Mononuclear cell (primary cell): Measurements from ENCODE around the gene C11orf68. TPM values are rescaled to one million over a fixed set of nuclear protein-coding genes. Genes with fewer than 3 reads are reported as not detected.

Experiments
- H3K27me3 ChIP-seq: 2 replicates; pipeline ENCODE4 v1.6.0; 2011; ENCODE audit warnings: low read length, control low read depth; ENCODE audit not compliant: insufficient read depth
- H3K4me1 ChIP-seq: 2 replicates; pipeline ENCODE4 v1.5.1; 2011; ENCODE audit warnings: mild to moderate bottlenecking, low read length, control low read depth; ENCODE audit not compliant: insufficient read depth
- H3K4me3 ChIP-seq: 2 replicates; pipeline ENCODE4 v1.5.1; 2011; ENCODE audit warnings: mild to moderate bottlenecking, low read length, moderate library complexity
- H3K9me3 ChIP-seq: 2 replicates; pipeline ENCODE4 v1.5.1; 2011; ENCODE audit warnings: low read depth, mild to moderate bottlenecking, control low read depth, low read length
- total RNA-seq: library from RNA; depleted of rRNA; stranded (reverse); fragments of >200 nt; gene quantifications from one replicate; pipeline ENCODE4 v1.2.3, GENCODE V29; 2012

Gene C11orf68
- total RNA-seq, 1 donor, result 7.6 TPM

GRCh38 chr11:65911682-65912568, 6.9 kb downstream of the C11orf68 start:
- Histone ChIP-seq H3K27me3 (no peaks in the 10 kb centered on the region), H3K4me1 (peaks cover 33% of the 10 kb centered on the region), H3K9me3 (no peaks in the 10 kb centered on the region), H3K4me3 (no peak overlapping the region)

- Histone ChIP-seq H3K4me1 (peaks cover 6% of the 10 kb centered on the region), H3K27me3 (no peaks in the 10 kb centered on the region), H3K9me3 (no peaks in the 10 kb centered on the region), H3K4me3 (no peak overlapping the region)
These were observed 11.0 kb downstream of the C11orf68 start for GRCh38 chr11:65907878-65908277.

- Histone ChIP-seq H3K27me3 (no peaks in the 10 kb centered on the region), H3K9me3 (no peaks in the 10 kb centered on the region)
These were observed 12.3 kb downstream of the C11orf68 start for GRCh38 chr11:65906602-65907001.

GRCh38 chr11:65903715-65904114, 15.1 kb downstream of the C11orf68 start:
- Histone ChIP-seq H3K9me3 (no peaks in the 10 kb centered on the region), H3K27me3 (peaks cover 6% of the 10 kb centered on the region), H3K4me1 (peaks cover 25% of the 10 kb centered on the region), H3K4me3 (no peak overlapping the region)

More at GRCh38 chr11:65906602-65907001, 12.3 kb downstream of the C11orf68 start:
- no peak overlapping the region for H3K4me3 ChIP-seq
- H3K4me1 ChIP-seq, result peaks cover 2% of the 10 kb centered on the region

GRCh38 chr11:65903068-65903481, 15.8 kb downstream of the C11orf68 start:
- Histone ChIP-seq H3K4me3 (no peak overlapping the region), H3K9me3 (no peaks in the 10 kb centered on the region), H3K4me1 (peaks cover 31% of the 10 kb centered on the region), H3K27me3 (peaks cover 6% of the 10 kb centered on the region)

- Histone ChIP-seq H3K27me3 (peaks cover 6% of the 10 kb centered on the region), H3K9me3 (no peaks in the 10 kb centered on the region), H3K4me3 (no peak overlapping the region), H3K4me1 (peaks cover 31% of the 10 kb centered on the region)
These were observed 18.0 kb downstream of the C11orf68 start for GRCh38 chr11:65900899-65901180.

- peaks cover 6% of the 10 kb centered on the region for H3K27me3 ChIP-seq
- peaks cover 31% of the 10 kb centered on the region for H3K4me1 ChIP-seq
- H3K9me3 ChIP-seq, result no peaks in the 10 kb centered on the region
- H3K4me3 ChIP-seq, result peak within 1 kb of the TSS; percentile 36
These were observed 18.6 kb downstream of the C11orf68 start, which contains the start of gene FOSL1 for GRCh38 chr11:65900125-65900898. TSS of gene FOSL1 (minus strand) at chr11:65900388. CDS start at chr11:65900339, 49 bp downstream.

GRCh38 chr11:65899356-65900124, 19.3 kb downstream of the C11orf68 start:
- H3K9me3 ChIP-seq, result no peaks in the 10 kb centered on the region
- H3K4me3 ChIP-seq, result peak overlapping the region; percentile 36

GRCh38 chr11:65898656-65899355, 20.1 kb downstream of the C11orf68 start:
- peaks cover 41% of the 10 kb centered on the region for H3K4me1 ChIP-seq
- no peaks in the 10 kb centered on the region for H3K9me3 ChIP-seq
- peak overlapping the region; percentile 36 for H3K4me3 ChIP-seq
- peaks cover 6% of the 10 kb centered on the region for H3K27me3 ChIP-seq

More at GRCh38 chr11:65899356-65900124, 19.3 kb downstream of the C11orf68 start:
- peaks cover 6% of the 10 kb centered on the region for H3K27me3 ChIP-seq
- peaks cover 34% of the 10 kb centered on the region for H3K4me1 ChIP-seq

GRCh38 chr11:65897020-65897471, 21.8 kb downstream of the C11orf68 start:
- Histone ChIP-seq H3K4me1 (peaks cover 59% of the 10 kb centered on the region), H3K4me3 (no peak overlapping the region), H3K27me3 (peaks cover 6% of the 10 kb centered on the region), H3K9me3 (no peaks in the 10 kb centered on the region)

GRCh38 chr11:65896034-65896999, 22.5 kb downstream of the C11orf68 start:
- no peak overlapping the region for H3K4me3 ChIP-seq
- no peaks in the 10 kb centered on the region for H3K9me3 ChIP-seq
- peaks cover 63% of the 10 kb centered on the region for H3K4me1 ChIP-seq
- H3K27me3 ChIP-seq, result peaks cover 6% of the 10 kb centered on the region

GRCh38 chr11:65895482-65895981, 23.3 kb downstream of the C11orf68 start:
- no peak overlapping the region for H3K4me3 ChIP-seq
- H3K27me3 ChIP-seq, result peaks cover 6% of the 10 kb centered on the region
- no peaks in the 10 kb centered on the region for H3K9me3 ChIP-seq
- H3K4me1 ChIP-seq, result peaks cover 65% of the 10 kb centered on the region

GRCh38 chr11:65894034-65894591, 24.7 kb downstream of the C11orf68 start:
- H3K4me3 ChIP-seq, result peak overlapping the region; percentile 27
- peaks cover 2% of the 10 kb centered on the region for H3K27me3 ChIP-seq
- peaks cover 66% of the 10 kb centered on the region for H3K4me1 ChIP-seq
- no peaks in the 10 kb centered on the region for H3K9me3 ChIP-seq
